Activated CD8-positive, alpha-beta memory T cell treated with anti-CD3 and anti-CD28 coated beads, Interleukin-2, amount 10 ng/mL, durations not matched to agents 7 days and 5 days (primary cell): ENCODE results near the gene ZNF410. TPM values are rescaled to one million over a fixed set of nuclear protein-coding genes. Genes with fewer than 3 reads are reported as not detected.

ENCODE experiments used
- total RNA-seq, 2 experiments: library from RNA; stranded (reverse); gene quantifications; one replicate each; pipeline ENCODE4 v1.2.3, GENCODE V29; 2021

The ZNF410 gene
- total RNA-seq, 2 experiments from 2014 or later: 55.1 to 58.1 TPM

Other genes with a start within 250 kb of the ZNF410 start
- gene DNAL1, start 241.9 kb upstream of the ZNF410 start, total RNA-seq: 1 to 10 TPM; 8.8 to 9.1 TPM
- 10 to 100 TPM; 27.1 to 36.6 TPM for gene PNMA1, start 172.5 kb upstream of the ZNF410 start, total RNA-seq
- 1 to 10 TPM; 1.6 to 3.5 TPM for gene PTGR2, start 35.0 kb upstream of the ZNF410 start, total RNA-seq
- gene FAM161B, start 63.2 kb downstream of the ZNF410 start, total RNA-seq: 1 to 10 TPM; 1.2 to 1.8 TPM
- 10 to 100 TPM; 17.7 to 18.1 TPM for gene COQ6, start 63.4 kb downstream of the ZNF410 start, total RNA-seq
- 10 to 100 TPM; 13.1 to 18.4 TPM for gene ENTPD5, start 132.4 kb downstream of the ZNF410 start, total RNA-seq
- 1 to 10 TPM in 1 of 2 experiments, under 1 TPM in 1; 0.87 to 1.1 TPM for gene BBOF1, start 132.5 kb downstream of the ZNF410 start, total RNA-seq
- 10 to 100 TPM; 13.8 to 15.5 TPM for gene ALDH6A1, start 197.6 kb downstream of the ZNF410 start, total RNA-seq
- gene LIN52, start 198.1 kb downstream of the ZNF410 start, total RNA-seq: 10 to 100 TPM; 18.3 to 20.1 TPM